Heart left ventricle (tissue), 13 donors: ENCODE measurements around the gene PPFIBP1.

ENCODE experiments used
- POLR2A ChIP-seq, 2 donors: fragments of 450-650 bp; IDR thresholded peaks; one replicate each; pipeline ENCODE4 v1.6.1; 2017; ENCODE audit warnings: antibody characterized with exemption in 2 of 2, mild to moderate bottlenecking in 2 of 2, moderate library complexity in 2 of 2
- TF ChIP-seq, protein P1 (sequence below), 12 donors: fragments of 200-600 bp; sonication (generic) in 4 of 12; IDR thresholded peaks; one replicate each; pipeline versions ENCODE4 v1.5.0 to v1.8.0; 2018 to 2022; ENCODE audit warnings: antibody characterized with exemption in 12 of 12, mild to moderate bottlenecking in 5 of 12
- donor health status: ischemic (EF 13 %, LVEDD 7.1; RV severe dilation, severe dysfunction).
- donor health status: DM: no; HTN: yes; CAD: no.
- donor health status: DM: no; HTN: no; CAD: no.
- donor health status: ischemic (EF 25% LVEDD 6.9; RV normal size, moderate dysfunction).
- donor health status: ischemic (EF 25% LVEDD 5.7; RV mildly dilated, moderate dysfunction).
- donor health status: ischemic (EF 35%, LVEDD 5.7; RV mildly dilated, moderate dysfunction).
- donor health status: nonischemic (EF 11% LVEDD 7.7; RV severe dilation, severe dysfunction).
- donor health status: DM: yes; HTN: yes; CAD: no.
- donor health status: PGD.
- donor health status: ischemic (EF 29% LVEDD 5.4; RV normal size, mild dysfunction).
- donor health status: nonischemic (EF 23%, LVEDD 6.1; RV moderate dilation, normal function).

DNA sequence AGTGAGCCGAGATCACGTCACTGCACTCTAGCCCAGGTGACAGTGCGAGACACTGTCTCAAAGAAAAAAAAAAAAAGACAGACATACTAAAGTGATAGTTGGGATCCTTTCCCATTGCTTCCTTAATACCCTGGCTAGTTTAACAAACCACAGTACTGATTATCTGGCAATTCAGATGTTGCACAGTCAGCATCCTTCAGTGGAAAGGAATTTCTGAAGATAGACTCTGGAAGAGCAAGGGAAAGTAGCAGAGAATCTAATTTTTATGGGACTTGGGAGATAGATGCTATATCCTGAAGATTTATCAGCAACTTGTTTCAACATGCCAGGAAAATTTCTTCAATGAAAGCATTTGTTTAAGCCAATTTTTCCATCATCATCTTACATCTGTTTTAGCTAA, 6.5 kb upstream of the PPFIBP1 start:
- TF ChIP-seq, protein P1, sequence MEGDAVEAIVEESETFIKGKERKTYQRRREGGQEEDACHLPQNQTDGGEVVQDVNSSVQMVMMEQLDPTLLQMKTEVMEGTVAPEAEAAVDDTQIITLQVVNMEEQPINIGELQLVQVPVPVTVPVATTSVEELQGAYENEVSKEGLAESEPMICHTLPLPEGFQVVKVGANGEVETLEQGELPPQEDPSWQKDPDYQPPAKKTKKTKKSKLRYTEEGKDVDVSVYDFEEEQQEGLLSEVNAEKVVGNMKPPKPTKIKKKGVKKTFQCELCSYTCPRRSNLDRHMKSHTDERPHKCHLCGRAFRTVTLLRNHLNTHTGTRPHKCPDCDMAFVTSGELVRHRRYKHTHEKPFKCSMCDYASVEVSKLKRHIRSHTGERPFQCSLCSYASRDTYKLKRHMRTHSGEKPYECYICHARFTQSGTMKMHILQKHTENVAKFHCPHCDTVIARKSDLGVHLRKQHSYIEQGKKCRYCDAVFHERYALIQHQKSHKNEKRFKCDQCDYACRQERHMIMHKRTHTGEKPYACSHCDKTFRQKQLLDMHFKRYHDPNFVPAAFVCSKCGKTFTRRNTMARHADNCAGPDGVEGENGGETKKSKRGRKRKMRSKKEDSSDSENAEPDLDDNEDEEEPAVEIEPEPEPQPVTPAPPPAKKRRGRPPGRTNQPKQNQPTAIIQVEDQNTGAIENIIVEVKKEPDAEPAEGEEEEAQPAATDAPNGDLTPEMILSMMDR (IDR thresholded peaks at IDR 0.05) = no peak
- TF ChIP-seq POLR2A (IDR thresholded peaks at IDR 0.05) = no peak
